OCI-LY1 (cell line): ENCODE data around the gene BHLHE23.

Source experiments
- CTCF ChIP-seq: fragments of 200-600 bp; sonication (generic), shearing (Covaris generic); IDR thresholded peaks from 2 replicates; pipeline ENCODE4 v1.5.1; 2017; ENCODE audit warnings: mild to moderate bottlenecking, antibody characterized with exemption, low read length, moderate library complexity, mixed read lengths
- EZH2 ChIP-seq: fragments of 200-600 bp; sonication (generic), shearing (Covaris generic); IDR thresholded peaks from 2 replicates; pipeline ENCODE4 v1.8.0; 2017; ENCODE audit warnings: borderline replicate concordance, mixed run types, mild to moderate bottlenecking, antibody characterized with exemption, low read length, moderate library complexity, mixed read lengths

- TF ChIP-seq CTCF (no peak), EZH2 (no peak)
These were observed 45.4 kb downstream of the BHLHE23 start for GRCh38 chr20:62961310-62961783.
